Forelimb muscle (tissue), 1 donor: Measurements from ENCODE around the gene SECISBP2L. TPM values are rescaled to one million over a fixed set of nuclear protein-coding genes. Genes with fewer than 3 reads are reported as not detected.
"Not testable (repeated sequence)": the region's sequence is repeated elsewhere in the genome, so short reads cannot be mapped to it uniquely, and the experiment has no call there.

Experiments used
- DNase-seq: peaks from one replicate; pipeline ENCODE4 v3.0.0-alpha.2; 2013; ENCODE audit warnings: low read depth
- polyA plus RNA-seq: library from polyadenylated mRNA; unstranded; fragments of 120-200 nt; gene quantifications from one replicate; pipeline ENCODE4 v1.2.1, GENCODE V29; 2013; ENCODE audit not compliant: insufficient read length

The SECISBP2L gene
- polyA plus RNA-seq: 28.7 TPM

GRCh38 chr15:49046220-49047102, at the start of gene SECISBP2L:
SECISBP2L (minus strand) TSS chr15:49046446; CDS start chr15:49046299, 147 bp downstream.
- DNase-seq: peak; percentile 93

- DNase-seq: no peak
These were observed 48.7 kb upstream of the SECISBP2L start for GRCh38 chr15:49094923-49095322.

GRCh38 chr15:49093252-49094105, 47.2 kb upstream of the SECISBP2L start:
- no peak for DNase-seq

- no peak for DNase-seq
These were observed 42.8 kb upstream of the SECISBP2L start for GRCh38 chr15:49088996-49089395.

GRCh38 chr15:49085696-49086459, 39.6 kb upstream of the SECISBP2L start:
- DNase-seq: no peak

GRCh38 chr15:49084285-49084570, 38.0 kb upstream of the SECISBP2L start:
- DNase-seq: no peak

- no peak for DNase-seq
These were observed 37.4 kb upstream of the SECISBP2L start for GRCh38 chr15:49083401-49084284.

GRCh38 chr15:49082960-49083359, 36.7 kb upstream of the SECISBP2L start:
- no peak for DNase-seq

- DNase-seq: no peak
These were observed 33.2 kb upstream of the SECISBP2L start for GRCh38 chr15:49079340-49080039.

- no peak for DNase-seq
These were observed 29.6 kb upstream of the SECISBP2L start for GRCh38 chr15:49075881-49076280.

- not testable (repeated sequence) for DNase-seq
These were observed 28.5 kb upstream of the SECISBP2L start for GRCh38 chr15:49074589-49075287.

- no peak for DNase-seq
These were observed 20.1 kb upstream of the SECISBP2L start for GRCh38 chr15:49066372-49066771.

- DNase-seq: no peak
These were observed 18.6 kb upstream of the SECISBP2L start for GRCh38 chr15:49064884-49065283.

GRCh38 chr15:49064281-49064653, 18.0 kb upstream of the SECISBP2L start:
- no peak for DNase-seq

GRCh38 chr15:49063402-49064280, 17.4 kb upstream of the SECISBP2L start:
- no peak for DNase-seq

- DNase-seq: no peak
These were observed 16.7 kb upstream of the SECISBP2L start for GRCh38 chr15:49062900-49063299.

GRCh38 chr15:49060710-49061495, 14.7 kb upstream of the SECISBP2L start:
- no peak for DNase-seq

- DNase-seq: no peak
These were observed 13.2 kb upstream of the SECISBP2L start for GRCh38 chr15:49059491-49059890.
